Trophoblast cell (in vitro differentiated cells and primary cell): ENCODE measurements around the gene FBXO15.

Experiments
- DNase-seq, 2 donors: peaks; one replicate each; pipeline ENCODE4 v3.0.0-alpha.2; 2016
- H2AFZ ChIP-seq: 2 replicates; pipeline ENCODE4 v1.6.1; 2013; ENCODE audit warnings: low read length, moderate library complexity, mild to moderate bottlenecking; ENCODE audit not compliant: insufficient read depth, poor library complexity
- H2AK5ac ChIP-seq: 2 replicates; pipeline ENCODE4 v1.6.1; 2013; ENCODE audit warnings: mild to moderate bottlenecking, low read length
- H2BK120ac ChIP-seq: 2 replicates; pipeline ENCODE4 v1.6.1; 2013; ENCODE audit warnings: low read length, mild to moderate bottlenecking, moderate library complexity; ENCODE audit not compliant: insufficient read depth, poor library complexity
- H2BK12ac ChIP-seq: 2 replicates; pipeline ENCODE4 v1.6.1; 2013; ENCODE audit warnings: mild to moderate bottlenecking, low read length, moderate library complexity
- H2BK5ac ChIP-seq: 2 replicates; pipeline ENCODE4 v1.6.1; 2013; ENCODE audit warnings: low read length, low read depth, moderate library complexity, mild to moderate bottlenecking; ENCODE audit not compliant: poor library complexity
- H3K14ac ChIP-seq: 2 replicates; pipeline ENCODE4 v1.6.1; 2013; ENCODE audit warnings: mild to moderate bottlenecking, low read length
- H3K18ac ChIP-seq: 2 replicates; pipeline ENCODE4 v1.6.1; 2013; ENCODE audit warnings: mild to moderate bottlenecking, low read length
- H3K23ac ChIP-seq: 2 replicates; pipeline ENCODE4 v1.6.1; 2013; ENCODE audit warnings: low read length
- H3K27ac ChIP-seq: 2 replicates; pipeline ENCODE4 v1.5.1; 2013; ENCODE audit warnings: low read depth, mild to moderate bottlenecking, inconsistent platforms, low read length, moderate library complexity
- H3K27me3 ChIP-seq: 2 replicates; pipeline ENCODE4 v1.6.1; 2013; ENCODE audit warnings: inconsistent platforms, mild to moderate bottlenecking, low read length, moderate library complexity; ENCODE audit not compliant: insufficient read depth
- H3K36me3 ChIP-seq, 2 experiments: 1 replicate in 1 of 2; 2 replicates in 1 of 2; pipeline ENCODE4 v1.6.1; 2013; ENCODE audit warnings: low read length in 2 of 2, mild to moderate bottlenecking in 2 of 2, moderate library complexity in 1 of 2; ENCODE audit not compliant: insufficient read depth in 2 of 2, control insufficient read depth in 1 of 2
- H3K4ac ChIP-seq: 2 replicates; pipeline ENCODE4 v1.6.1; 2013; ENCODE audit warnings: low read depth, mild to moderate bottlenecking, low read length, moderate library complexity
- H3K4me1 ChIP-seq, 2 experiments: 1 replicate in 1 of 2; 2 replicates in 1 of 2; pipeline ENCODE4 v1.6.1; 2013; ENCODE audit warnings: low read length in 2 of 2, mild to moderate bottlenecking in 2 of 2, moderate library complexity in 1 of 2; ENCODE audit not compliant: insufficient read depth in 2 of 2, control insufficient read depth in 1 of 2
- H3K4me2 ChIP-seq: 2 replicates; pipeline ENCODE4 v1.6.1; 2013; ENCODE audit warnings: inconsistent platforms, mild to moderate bottlenecking, low read length, moderate library complexity
- H3K4me3 ChIP-seq: 2 replicates; pipeline ENCODE4 v1.5.1; 2013; ENCODE audit warnings: mild to moderate bottlenecking, low read depth, low read length, inconsistent platforms
- H3K79me1 ChIP-seq: one replicate; pipeline ENCODE4 v1.6.1; 2013; ENCODE audit warnings: low read length
- H3K79me2 ChIP-seq: 2 replicates; pipeline ENCODE4 v1.6.1; 2013; ENCODE audit warnings: low read length, mild to moderate bottlenecking; ENCODE audit not compliant: control insufficient read depth, insufficient read depth, poor library complexity
- H3K9ac ChIP-seq: 2 replicates; pipeline ENCODE4 v1.6.1; 2013; ENCODE audit warnings: mild to moderate bottlenecking, low read length
- H3K9me3 ChIP-seq: 2 replicates; pipeline ENCODE4 v1.6.1; 2013; ENCODE audit warnings: low read depth, mild to moderate bottlenecking, control low read depth, inconsistent platforms, low read length; ENCODE audit not compliant: insufficient read depth
- H4K12ac ChIP-seq: 2 replicates; pipeline ENCODE4 v1.6.1; 2013; ENCODE audit warnings: low read depth, mild to moderate bottlenecking, low read length, moderate library complexity
- H4K8ac ChIP-seq: 2 replicates; pipeline ENCODE4 v1.6.1; 2013; ENCODE audit warnings: low read depth, mild to moderate bottlenecking, low read length, moderate library complexity
- H4K91ac ChIP-seq: one replicate; pipeline ENCODE4 v1.6.1; 2013; ENCODE audit warnings: low read depth, mild to moderate bottlenecking, low read length, moderate library complexity

FBXO15 gene

DNA sequence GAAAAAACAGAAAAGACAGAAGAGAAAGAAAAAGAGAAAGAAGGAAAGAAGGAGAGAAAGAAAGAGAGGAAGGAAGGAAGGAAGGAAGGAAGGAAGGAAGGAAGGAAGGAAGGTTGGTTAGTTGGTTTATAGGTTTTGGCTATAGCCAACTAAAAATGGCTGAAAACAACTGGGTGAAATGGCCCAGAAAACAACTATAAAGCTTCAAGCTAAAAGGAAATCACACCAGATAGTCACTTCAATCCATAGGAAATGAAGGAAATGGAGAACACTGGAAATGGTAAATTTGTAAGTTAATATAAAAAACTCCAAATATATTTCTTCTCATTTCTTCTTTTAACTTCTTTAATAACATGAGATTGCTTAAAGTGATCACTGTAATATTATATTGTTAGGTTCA is 118.5 kb downstream of the FBXO15 start:
- Histone ChIP-seq H2AFZ (no peak overlapping the region), H4K12ac (no peak overlapping the region), H3K4me1 (no peaks in the 10 kb centered on the region), H3K79me2 (no peaks in the 10 kb centered on the region), H3K4ac (no peak overlapping the region), H3K4me3 (no peak overlapping the region), H2BK12ac (no peak overlapping the region), H4K8ac (no peak overlapping the region), H3K79me1 (no peaks in the 10 kb centered on the region), H3K14ac (no peak overlapping the region), H3K9ac (no peak overlapping the region), H3K9me3 (peaks cover 3% of the 10 kb centered on the region), H4K91ac (no peak overlapping the region), H3K27me3 (no peaks in the 10 kb centered on the region), H2AK5ac (no peak overlapping the region), H2BK5ac (no peak overlapping the region), H3K4me2 (no peak overlapping the region), H2BK120ac (no peak overlapping the region), H3K18ac (no peak overlapping the region), H3K27ac (no peak overlapping the region), H3K23ac (no peak overlapping the region), H3K36me3 (no peaks in the 10 kb centered on the region)
- DNase-seq: no peak
